HCT116 (cell line): Measurements from ENCODE around the gene UTP15. TPM values are rescaled to one million over a fixed set of nuclear protein-coding genes. Genes with fewer than 3 reads are reported as not detected.

Experiments used
- ATAC-seq: fragments of 200-7000 bp; cut with Tn5 transposase; 2 replicates; pipeline ENCODE4 v1.9.1; 2020; ENCODE audit warnings: mild to moderate bottlenecking, moderate library complexity
- BruUV-seq: library from RNA; stranded (reverse); fragments of 400-500 nt; replicated peaks from 2 replicates; lab custom pipeline; 2021; lab: Mats Ljungman, UMichigan
- CTCF ChIA-PET: fragments of 300-600 bp; sonication (Branson Sonifier 250); formaldehyde crosslinking; loops from one replicate; lab custom pipeline; 2021; ENCODE audit warnings: antibody characterized with exemption; lab: Charles Lee
- POLR2A ChIA-PET: fragments of 300-600, 350-600 bp; sonication (Branson Sonifier 250); formaldehyde crosslinking; loops from one replicate; lab custom pipeline; 2021; ENCODE audit warnings: antibody characterized with exemption; lab: Charles Lee
- RAD21 ChIA-PET, 2 experiments: fragments of 300-600 bp; sonication (Branson Sonifier 250); formaldehyde crosslinking; loops; one replicate each; lab custom pipeline; 2023; ENCODE audit warnings: low total read pairs in 2 of 2; ENCODE audit not compliant: uncharacterized antibody in 2 of 2, unreplicated experiment in 2 of 2, low non-redundant PET in 1 of 2; lab: Charles Lee
- DNase-seq: peaks from one replicate; pipeline ENCODE4 v3.0.0-alpha.2; 2010; ENCODE audit warnings: low read depth, low spot score
- H2AFZ ChIP-seq: fragments of 200-600 bp; shearing (Covaris generic), sonication (generic); 2 replicates; pipeline ENCODE4 v1.6.1; 2017; ENCODE audit warnings: low read depth, mixed run types, mixed read lengths, antibody characterized with exemption, low read length; ENCODE audit not compliant: poor library complexity, severe bottlenecking
- H3K27ac ChIP-seq: 2 replicates; pipeline ENCODE4 v1.5.1; 2012; ENCODE audit warnings: low read depth, low read length
- H3K27me3 ChIP-seq: fragments of 200-600 bp; sonication (generic); 2 replicates; pipeline ENCODE4 v1.6.1; 2016; ENCODE audit warnings: mixed run types, low read length, mixed read lengths; ENCODE audit not compliant: insufficient read depth
- H3K36me3 ChIP-seq, 2 experiments: fragments of 200-500 bp in 1 of 2; fragments of 200-600 bp in 1 of 2; sonication (Bioruptor generic) in 1 of 2; sonication (generic) in 1 of 2; 2 replicates each; pipeline versions ENCODE4 v1.5.1 to v1.6.1; 2014 to 2016; ENCODE audit warnings: low read length in 2 of 2, inconsistent platforms in 1 of 2, mixed read lengths in 1 of 2, mixed run types in 1 of 2; ENCODE audit not compliant: insufficient read depth in 2 of 2, control insufficient read depth in 1 of 2
- H3K4me1 ChIP-seq, 2 experiments: fragments of 200-600 bp in 1 of 2; sonication (generic) in 1 of 2; 2 replicates each; pipeline versions ENCODE4 v1.5.1 to v1.6.1; 2012 to 2017; ENCODE audit warnings: low read length in 2 of 2, inconsistent platforms in 1 of 2, mild to moderate bottlenecking in 1 of 2, mixed read lengths in 1 of 2, mixed run types in 1 of 2, moderate library complexity in 1 of 2; ENCODE audit not compliant: insufficient read depth in 2 of 2, control insufficient read depth in 1 of 2
- H3K4me2 ChIP-seq: fragments of 200-600 bp; sonication (generic); 2 replicates; pipeline ENCODE4 v1.6.1; 2017; ENCODE audit warnings: mixed run types, low read length, mixed read lengths
- H3K4me3 ChIP-seq, 2 experiments: fragments of 200-600 bp in 1 of 2; sonication (generic) in 1 of 2; replicated peaks in 1 of 2; 2 replicates each; pipeline ENCODE4 v1.5.1; 2011 to 2016; ENCODE audit warnings: low read length in 2 of 2, control low read depth in 1 of 2, low read depth in 1 of 2, mild to moderate bottlenecking in 1 of 2, mixed read lengths in 1 of 2, mixed run types in 1 of 2
- H3K79me2 ChIP-seq: fragments of 200-600 bp; sonication (generic); 2 replicates; pipeline ENCODE4 v1.6.1; 2017; ENCODE audit warnings: mild to moderate bottlenecking, mixed run types, low read length, moderate library complexity, mixed read lengths; ENCODE audit not compliant: insufficient read depth
- H3K9ac ChIP-seq: fragments of 200-600 bp; sonication (generic); 2 replicates; pipeline ENCODE4 v1.6.1; 2016; ENCODE audit warnings: low read length, mixed read lengths
- H3K9me2 ChIP-seq: fragments of 200-600 bp; sonication (generic), shearing (Covaris generic); 2 replicates; pipeline ENCODE4 v1.6.1; 2017; ENCODE audit warnings: mixed run types, mild to moderate bottlenecking, moderate library complexity; ENCODE audit not compliant: insufficient read depth
- H3K9me3 ChIP-seq, 2 experiments: fragments of 200-500 bp in 1 of 2; fragments of 200-600 bp in 1 of 2; sonication (Bioruptor generic) in 1 of 2; sonication (generic) in 1 of 2; 2 replicates each; pipeline ENCODE4 v1.6.1; 2014 to 2017; ENCODE audit warnings: low read length in 2 of 2, mixed read lengths in 2 of 2, inconsistent platforms in 1 of 2, low read depth in 1 of 2, mild to moderate bottlenecking in 1 of 2, mixed run types in 1 of 2, moderate library complexity in 1 of 2; ENCODE audit not compliant: control insufficient read depth in 1 of 2, insufficient read depth in 1 of 2
- H4K20me1 ChIP-seq: fragments of 200-600 bp; sonication (generic), shearing (Covaris generic); 2 replicates; pipeline ENCODE4 v1.6.1; 2017; ENCODE audit warnings: mixed run types, mild to moderate bottlenecking, moderate library complexity; ENCODE audit not compliant: insufficient read depth
- ATF3 ChIP-seq: IDR thresholded peaks from 2 replicates; pipeline ENCODE4 v1.6.1; 2012
- CBX3 ChIP-seq: IDR thresholded peaks from 2 replicates; pipeline ENCODE4 v1.6.1; 2012; ENCODE audit warnings: low read depth
- CEBPB ChIP-seq: IDR thresholded peaks from 2 replicates; pipeline ENCODE4 v1.6.1; 2012; ENCODE audit warnings: low read depth
- EGR1 ChIP-seq: IDR thresholded peaks from 2 replicates; pipeline ENCODE4 v1.6.1; 2012; ENCODE audit warnings: low read depth
- EZH2 ChIP-seq: fragments of 200-600 bp; sonication (generic); IDR thresholded peaks from 2 replicates; pipeline ENCODE4 v1.6.1; 2017; ENCODE audit warnings: antibody characterized with exemption, mixed run types
- POLR2A ChIP-seq: IDR thresholded peaks from 2 replicates; pipeline ENCODE4 v1.7.0; 2011; ENCODE audit warnings: borderline replicate concordance; ENCODE audit not compliant: insufficient read depth, insufficient read length; ENCODE audit errors: extremely low read depth
- POLR2AphosphoS5 ChIP-seq: IDR thresholded peaks from 2 replicates; pipeline ENCODE4 v1.6.1; 2011; ENCODE audit warnings: mild to moderate bottlenecking, low read depth, low read length, moderate library complexity
- SIN3A ChIP-seq: IDR thresholded peaks from 2 replicates; pipeline ENCODE4 v1.6.1; 2012; ENCODE audit warnings: low read depth
- SP1 ChIP-seq: IDR thresholded peaks from 2 replicates; pipeline ENCODE4 v1.6.1; 2012; ENCODE audit warnings: low read depth
- SRF ChIP-seq: IDR thresholded peaks from 2 replicates; pipeline ENCODE4 v1.6.1; 2012; ENCODE audit warnings: low read depth
- TCF7L2 ChIP-seq: IDR thresholded peaks from 2 replicates; pipeline ENCODE4 v1.7.0; 2011; ENCODE audit warnings: borderline replicate concordance, inconsistent platforms; ENCODE audit not compliant: insufficient read depth, insufficient read length; ENCODE audit errors: extremely low read depth
- YY1 ChIP-seq: IDR thresholded peaks from 2 replicates; pipeline ENCODE4 v1.6.1; 2011; ENCODE audit warnings: low read length, low read depth, moderate library complexity, mild to moderate bottlenecking; ENCODE audit not compliant: insufficient replicate concordance; ENCODE audit errors: extremely low read depth
- ZBTB33 ChIP-seq: IDR thresholded peaks from 2 replicates; pipeline ENCODE4 v1.6.1; 2011; ENCODE audit warnings: mild to moderate bottlenecking, low read length, moderate library complexity; ENCODE audit not compliant: insufficient replicate concordance; ENCODE audit errors: extremely low read depth
- intact Hi-C: fragments of 100-400 bp; cut with micrococcal nuclease; formaldehyde crosslinking; loops from 2 replicates; pipeline ENCODE4 v1.10.0; 2022
- total RNA-seq: library from RNA; stranded (reverse); gene quantifications from one replicate; pipeline ENCODE4 v1.2.1, GENCODE V29; 2021; ENCODE audit not compliant: unreplicated experiment
- TF ChIP-seq, protein P1 (sequence below): IDR thresholded peaks from 2 replicates; pipeline ENCODE4 v1.6.1; 2012

Gene UTP15
- total RNA-seq, 1 experiment from 2014 or later, result 39.3 TPM

DNA sequence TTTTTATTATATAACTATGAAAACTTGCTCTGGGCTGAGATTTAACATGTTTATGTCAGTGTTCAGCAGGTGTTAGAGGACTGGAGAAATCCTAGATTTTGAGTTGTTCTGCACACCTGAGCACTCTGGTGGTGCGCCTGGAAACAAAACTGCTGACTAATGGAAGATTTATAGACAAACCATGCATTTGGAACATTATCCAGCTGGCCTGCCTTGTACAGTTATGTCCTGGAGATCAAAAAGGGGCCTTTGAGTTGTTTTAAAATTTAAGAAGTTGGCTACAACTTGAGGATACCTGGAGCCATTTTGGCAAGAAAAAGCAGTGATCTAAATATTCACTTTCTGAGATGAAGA lies 54.8 kb downstream of the UTP15 start:
- ATAC-seq (no peak), DNase-seq (no peak)
- Histone ChIP-seq H3K27me3 (no peaks in the 10 kb centered on the region), H3K27ac (no peak overlapping the region), H3K36me3 (no peaks in the 10 kb centered on the region), H3K4me2 (no peak overlapping the region), H3K79me2 (no peaks in the 10 kb centered on the region), H2AFZ (no peak overlapping the region), H3K9me2 (no peaks in the 10 kb centered on the region), H4K20me1 (no peaks in the 10 kb centered on the region), H3K4me1 (peaks cover 6 to 10% of the 10 kb centered on the region in 2 experiments; a peak in 3 of 4 replicates), H3K9ac (no peak overlapping the region), H3K9me3 (no peaks in the 10 kb centered on the region), H3K4me3 (no peak overlapping the region)
- POLR2A ChIA-PET, result no interaction called here
- no peak for TF ChIP-seq SP1
- no peak for TF ChIP-seq POLR2AphosphoS5
- no peak for TF ChIP-seq SIN3A
- TF ChIP-seq POLR2A, result no peak
- TF ChIP-seq EZH2, result no peak
- no peak for TF ChIP-seq SRF
- TF ChIP-seq, protein P1, sequence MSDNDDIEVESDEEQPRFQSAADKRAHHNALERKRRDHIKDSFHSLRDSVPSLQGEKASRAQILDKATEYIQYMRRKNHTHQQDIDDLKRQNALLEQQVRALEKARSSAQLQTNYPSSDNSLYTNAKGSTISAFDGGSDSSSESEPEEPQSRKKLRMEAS, result no peak
- no peak for TF ChIP-seq CEBPB
- no peak for TF ChIP-seq ZBTB33
- CTCF ChIA-PET, result no interaction called here
- RAD21 ChIA-PET, result no interaction called here
- BruUV-seq, result no TSS peak
- intact Hi-C loops, result no loop called here

- no peak for DNase-seq
- ChIA-PET POLR2A (no interaction called here), CTCF (no interaction called here), RAD21 (no interaction called here)
- no peak for ATAC-seq
- Histone ChIP-seq H4K20me1 (no peaks in the 10 kb centered on the region), H3K9ac (no peak overlapping the region), H3K4me2 (no peak overlapping the region), H2AFZ (no peak overlapping the region), H3K27me3 (no peaks in the 10 kb centered on the region), H3K4me1 (peaks cover 6 to 23% of the 10 kb centered on the region in 2 experiments; a peak in 3 of 4 replicates), H3K9me2 (no peaks in the 10 kb centered on the region), H3K4me3 (no peak overlapping the region), H3K36me3 (no peaks in the 10 kb centered on the region), H3K9me3 (no peaks in the 10 kb centered on the region), H3K79me2 (no peaks in the 10 kb centered on the region), H3K27ac (no peak overlapping the region)
- no TSS peak for BruUV-seq
- intact Hi-C loops, result no loop called here
- TF ChIP-seq EGR1 (no peak), TCF7L2 (no peak), POLR2A (no peak), ATF3 (no peak), CBX3 (no peak), YY1 (no peak)
- TF ChIP-seq, protein P1, result no peak
These were observed 57.5 kb downstream of the UTP15 start for GRCh38 chr5:73623060-73623459.
